WTC11 (cell line): ENCODE data around the gene ETFB. TPM values are rescaled to one million over a fixed set of nuclear protein-coding genes. Genes with fewer than 3 reads are reported as not detected.

Experiments
- ATAC-seq: fragments of 200-7000 bp; cut with Tn5 transposase; 2 replicates; pipeline ENCODE4 v1.10.0; 2021; ENCODE audit warnings: mild to moderate bottlenecking, moderate library complexity
- CTCF ChIA-PET: fragments of 300-600 bp; sonication (Branson Sonifier 250); formaldehyde crosslinking; loops from one replicate; lab custom pipeline; 2021; ENCODE audit warnings: antibody characterized with exemption; lab: Charles Lee
- POLR2A ChIA-PET: fragments of 350-600 bp; sonication (Branson Sonifier 250); formaldehyde crosslinking; loops from one replicate; lab custom pipeline; 2021; ENCODE audit warnings: antibody characterized with exemption; lab: Charles Lee
- DNase-seq: peaks from one replicate; pipeline ENCODE4 v3.0.0; 2021; ENCODE audit warnings: low spot score
- H3K27ac Mint-ChIP-seq: 2 replicates; pipeline ENCODE4 v1.8.0; 2021; ENCODE audit warnings: mixed read lengths
- H3K27me3 Mint-ChIP-seq: 2 replicates; pipeline ENCODE4 v1.8.0; 2021; ENCODE audit warnings: low read depth, mild to moderate bottlenecking, moderate library complexity, mixed read lengths
- H3K36me3 Mint-ChIP-seq: 2 replicates; pipeline ENCODE4 v1.8.0; 2021; ENCODE audit warnings: mixed read lengths
- H3K4me1 Mint-ChIP-seq: 2 replicates; pipeline ENCODE4 v1.8.0; 2022; ENCODE audit warnings: mixed read lengths
- H3K4me3 Mint-ChIP-seq: 2 replicates; pipeline ENCODE4 v1.8.0; 2021; ENCODE audit warnings: mild to moderate bottlenecking, moderate library complexity, mixed read lengths
- H3K9me3 Mint-ChIP-seq: 2 replicates; pipeline ENCODE4 v1.8.0; 2021; ENCODE audit warnings: mixed read lengths
- AFF4 ChIP-seq: sonication (generic); formaldehyde crosslinking; IDR thresholded peaks from 2 replicates; pipeline ENCODE4 v1.8.1; 2023; ENCODE audit warnings: mild to moderate bottlenecking, missing genetic modification reagents, borderline replicate concordance
- FOXK1 ChIP-seq: sonication (generic); formaldehyde crosslinking; IDR thresholded peaks from 2 replicates; pipeline ENCODE4 v1.8.0; 2022; ENCODE audit warnings: mild to moderate bottlenecking, moderate library complexity, missing genetic modification reagents
- KAT7 ChIP-seq: sonication (generic); formaldehyde crosslinking; IDR thresholded peaks from 2 replicates; pipeline ENCODE4 v1.8.1; 2023; ENCODE audit warnings: missing genetic modification reagents, mild to moderate bottlenecking, borderline replicate concordance
- OVOL2 ChIP-seq: fragments of 250-450 bp; sonication (Bioruptor Pico); IDR thresholded peaks from 2 replicates; pipeline ENCODE4 v1.9.0; 2021; ENCODE audit warnings: mild to moderate bottlenecking, borderline replicate concordance
- SOX15 ChIP-seq: fragments of 250-450 bp; sonication (Bioruptor Pico); IDR thresholded peaks from 2 replicates; pipeline ENCODE4 v1.9.0; 2021; ENCODE audit warnings: mild to moderate bottlenecking
- TEAD4 ChIP-seq: sonication (generic); formaldehyde crosslinking; IDR thresholded peaks from 2 replicates; pipeline ENCODE4 v1.8.0; 2022; ENCODE audit warnings: mild to moderate bottlenecking, missing genetic modification reagents
- ZBTB21 ChIP-seq: sonication (generic); formaldehyde crosslinking; IDR thresholded peaks from 2 replicates; pipeline ENCODE4 v1.8.1; 2023; ENCODE audit warnings: mild to moderate bottlenecking, missing genetic modification reagents, borderline replicate concordance
- total RNA-seq: library from RNA; stranded (reverse); gene quantifications from 3 replicates; pipeline ENCODE4 v1.2.3, GENCODE V29; 2021
- TF ChIP-seq, protein P1 (sequence below): sonication (generic); formaldehyde crosslinking; IDR thresholded peaks from 2 replicates; pipeline ENCODE4 v1.8.0; 2023; ENCODE audit warnings: missing genetic modification reagents, mild to moderate bottlenecking, borderline replicate concordance
- TF ChIP-seq, protein P2 (sequence below): sonication (generic); formaldehyde crosslinking; IDR thresholded peaks from 2 replicates; pipeline ENCODE4 v1.8.1; 2022; ENCODE audit warnings: mild to moderate bottlenecking, missing genetic modification reagents, moderate library complexity, borderline replicate concordance
- TF ChIP-seq, protein P3 (sequence below): sonication (generic); formaldehyde crosslinking; IDR thresholded peaks from 2 replicates; pipeline ENCODE4 v1.8.1; 2022; ENCODE audit warnings: low read depth, missing genetic modification reagents, borderline replicate concordance
- TF ChIP-seq, protein P4 (sequence below): sonication (generic); formaldehyde crosslinking; IDR thresholded peaks from 2 replicates; pipeline ENCODE4 v1.8.1; 2023; ENCODE audit warnings: mild to moderate bottlenecking, missing genetic modification reagents

The ETFB gene
- total RNA-seq, 1 experiment from 2014 or later: 60.6 TPM

DNA sequence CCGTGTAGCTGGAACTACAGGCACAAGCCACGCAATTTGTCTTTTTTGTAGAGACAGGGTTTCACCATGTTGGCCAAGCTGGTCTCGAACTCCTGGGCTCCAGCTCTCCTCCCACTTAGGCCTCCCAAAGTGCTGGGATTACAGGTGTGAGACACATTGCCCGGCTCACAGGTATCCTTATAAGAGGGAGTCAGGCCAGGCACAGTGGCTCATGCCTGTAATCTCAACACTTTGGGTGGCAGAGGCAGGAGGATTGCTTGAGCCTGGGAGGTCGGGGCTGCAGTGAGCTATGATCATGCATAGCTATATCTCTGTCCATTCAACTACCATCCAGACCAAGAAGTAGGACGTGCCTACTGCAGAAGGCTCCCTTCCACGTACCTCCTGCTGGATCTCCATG lies 64.9 kb downstream of the ETFB start (continued):
- TF ChIP-seq, protein P1, sequence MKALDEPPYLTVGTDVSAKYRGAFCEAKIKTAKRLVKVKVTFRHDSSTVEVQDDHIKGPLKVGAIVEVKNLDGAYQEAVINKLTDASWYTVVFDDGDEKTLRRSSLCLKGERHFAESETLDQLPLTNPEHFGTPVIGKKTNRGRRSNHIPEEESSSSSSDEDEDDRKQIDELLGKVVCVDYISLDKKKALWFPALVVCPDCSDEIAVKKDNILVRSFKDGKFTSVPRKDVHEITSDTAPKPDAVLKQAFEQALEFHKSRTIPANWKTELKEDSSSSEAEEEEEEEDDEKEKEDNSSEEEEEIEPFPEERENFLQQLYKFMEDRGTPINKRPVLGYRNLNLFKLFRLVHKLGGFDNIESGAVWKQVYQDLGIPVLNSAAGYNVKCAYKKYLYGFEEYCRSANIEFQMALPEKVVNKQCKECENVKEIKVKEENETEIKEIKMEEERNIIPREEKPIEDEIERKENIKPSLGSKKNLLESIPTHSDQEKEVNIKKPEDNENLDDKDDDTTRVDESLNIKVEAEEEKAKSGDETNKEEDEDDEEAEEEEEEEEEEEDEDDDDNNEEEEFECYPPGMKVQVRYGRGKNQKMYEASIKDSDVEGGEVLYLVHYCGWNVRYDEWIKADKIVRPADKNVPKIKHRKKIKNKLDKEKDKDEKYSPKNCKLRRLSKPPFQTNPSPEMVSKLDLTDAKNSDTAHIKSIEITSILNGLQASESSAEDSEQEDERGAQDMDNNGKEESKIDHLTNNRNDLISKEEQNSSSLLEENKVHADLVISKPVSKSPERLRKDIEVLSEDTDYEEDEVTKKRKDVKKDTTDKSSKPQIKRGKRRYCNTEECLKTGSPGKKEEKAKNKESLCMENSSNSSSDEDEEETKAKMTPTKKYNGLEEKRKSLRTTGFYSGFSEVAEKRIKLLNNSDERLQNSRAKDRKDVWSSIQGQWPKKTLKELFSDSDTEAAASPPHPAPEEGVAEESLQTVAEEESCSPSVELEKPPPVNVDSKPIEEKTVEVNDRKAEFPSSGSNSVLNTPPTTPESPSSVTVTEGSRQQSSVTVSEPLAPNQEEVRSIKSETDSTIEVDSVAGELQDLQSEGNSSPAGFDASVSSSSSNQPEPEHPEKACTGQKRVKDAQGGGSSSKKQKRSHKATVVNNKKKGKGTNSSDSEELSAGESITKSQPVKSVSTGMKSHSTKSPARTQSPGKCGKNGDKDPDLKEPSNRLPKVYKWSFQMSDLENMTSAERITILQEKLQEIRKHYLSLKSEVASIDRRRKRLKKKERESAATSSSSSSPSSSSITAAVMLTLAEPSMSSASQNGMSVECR (CRISPR knock-in tag): no peak

DNA sequence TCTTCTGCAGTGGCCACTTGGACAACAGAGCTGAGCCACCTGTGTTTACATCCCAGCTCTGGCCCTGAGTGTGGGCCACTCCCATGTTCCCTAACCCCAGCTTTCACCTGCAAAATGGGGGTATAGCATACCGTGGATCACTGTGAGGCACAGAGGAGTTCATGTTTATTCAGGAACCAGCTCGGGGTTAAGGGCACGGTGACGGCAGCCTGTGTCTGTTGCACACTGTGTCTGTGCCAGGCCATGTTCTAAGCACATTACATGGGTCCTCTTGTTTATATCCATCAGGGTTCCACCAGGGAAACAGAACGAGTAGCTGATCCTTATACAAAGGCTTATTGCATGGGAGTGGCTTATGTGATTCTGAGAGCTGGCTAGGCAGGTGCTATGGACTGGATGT lies 68.8 kb downstream of the ETFB start:
- no peak for TF ChIP-seq OVOL2
- TF ChIP-seq, protein P2, sequence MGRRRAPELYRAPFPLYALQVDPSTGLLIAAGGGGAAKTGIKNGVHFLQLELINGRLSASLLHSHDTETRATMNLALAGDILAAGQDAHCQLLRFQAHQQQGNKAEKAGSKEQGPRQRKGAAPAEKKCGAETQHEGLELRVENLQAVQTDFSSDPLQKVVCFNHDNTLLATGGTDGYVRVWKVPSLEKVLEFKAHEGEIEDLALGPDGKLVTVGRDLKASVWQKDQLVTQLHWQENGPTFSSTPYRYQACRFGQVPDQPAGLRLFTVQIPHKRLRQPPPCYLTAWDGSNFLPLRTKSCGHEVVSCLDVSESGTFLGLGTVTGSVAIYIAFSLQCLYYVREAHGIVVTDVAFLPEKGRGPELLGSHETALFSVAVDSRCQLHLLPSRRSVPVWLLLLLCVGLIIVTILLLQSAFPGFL (CRISPR knock-in tag): no peak
- TF ChIP-seq FOXK1 (CRISPR knock-in tag): no peak
- TF ChIP-seq, protein P1 (CRISPR knock-in tag): no peak
- TF ChIP-seq TEAD4 (CRISPR knock-in tag): no peak
- TF ChIP-seq AFF4 (CRISPR knock-in tag): no peak
- TF ChIP-seq, protein P3, sequence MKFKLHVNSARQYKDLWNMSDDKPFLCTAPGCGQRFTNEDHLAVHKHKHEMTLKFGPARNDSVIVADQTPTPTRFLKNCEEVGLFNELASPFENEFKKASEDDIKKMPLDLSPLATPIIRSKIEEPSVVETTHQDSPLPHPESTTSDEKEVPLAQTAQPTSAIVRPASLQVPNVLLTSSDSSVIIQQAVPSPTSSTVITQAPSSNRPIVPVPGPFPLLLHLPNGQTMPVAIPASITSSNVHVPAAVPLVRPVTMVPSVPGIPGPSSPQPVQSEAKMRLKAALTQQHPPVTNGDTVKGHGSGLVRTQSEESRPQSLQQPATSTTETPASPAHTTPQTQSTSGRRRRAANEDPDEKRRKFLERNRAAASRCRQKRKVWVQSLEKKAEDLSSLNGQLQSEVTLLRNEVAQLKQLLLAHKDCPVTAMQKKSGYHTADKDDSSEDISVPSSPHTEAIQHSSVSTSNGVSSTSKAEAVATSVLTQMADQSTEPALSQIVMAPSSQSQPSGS: no peak
- TF ChIP-seq ZBTB21 (CRISPR knock-in tag): no peak
- no peak for TF ChIP-seq SOX15 (CRISPR knock-in tag)
- no peak for TF ChIP-seq KAT7 (CRISPR knock-in tag)
- TF ChIP-seq, protein P4, sequence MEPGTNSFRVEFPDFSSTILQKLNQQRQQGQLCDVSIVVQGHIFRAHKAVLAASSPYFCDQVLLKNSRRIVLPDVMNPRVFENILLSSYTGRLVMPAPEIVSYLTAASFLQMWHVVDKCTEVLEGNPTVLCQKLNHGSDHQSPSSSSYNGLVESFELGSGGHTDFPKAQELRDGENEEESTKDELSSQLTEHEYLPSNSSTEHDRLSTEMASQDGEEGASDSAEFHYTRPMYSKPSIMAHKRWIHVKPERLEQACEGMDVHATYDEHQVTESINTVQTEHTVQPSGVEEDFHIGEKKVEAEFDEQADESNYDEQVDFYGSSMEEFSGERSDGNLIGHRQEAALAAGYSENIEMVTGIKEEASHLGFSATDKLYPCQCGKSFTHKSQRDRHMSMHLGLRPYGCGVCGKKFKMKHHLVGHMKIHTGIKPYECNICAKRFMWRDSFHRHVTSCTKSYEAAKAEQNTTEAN (CRISPR knock-in tag): no peak
- ATAC-seq (no peak), DNase-seq (no peak)
- POLR2A ChIA-PET: no interaction called here
- CTCF ChIA-PET: interaction anchor here (1.0 to 1.7 kb wide), 4 partner anchors 110 to 360 kb away, joined by 3 to 5 read pairs (median 3); no protein-coding TSS in a partner anchor
- H3K27ac Mint-ChIP-seq: no peak overlapping the region
- H3K4me3 Mint-ChIP-seq: no peak overlapping the region
- no peaks in the 10 kb centered on the region for H3K9me3 Mint-ChIP-seq
- peaks cover 5% of the 10 kb centered on the region; the same call in 1 of the 2 replicates for H3K27me3 Mint-ChIP-seq
- H3K36me3 Mint-ChIP-seq: no peaks in the 10 kb centered on the region
- H3K4me1 Mint-ChIP-seq: peaks cover 50% of the 10 kb centered on the region
